H1 (cell line): ENCODE data around the gene FOXP4. TPM values are rescaled to one million over a fixed set of nuclear protein-coding genes. Genes with fewer than 3 reads are reported as not detected.

ENCODE experiments used
- CTCF ChIA-PET: fragments of 300-600 bp; sonication (Branson Sonifier 250); formaldehyde crosslinking; loops from one replicate; lab custom pipeline; 2021; ENCODE audit not compliant: partially characterized antibody; lab: Charles Lee
- POLR2A ChIA-PET: fragments of 300-600 bp; sonication (Branson Sonifier 250); formaldehyde crosslinking; loops from one replicate; lab custom pipeline; 2021; ENCODE audit warnings: inconsistent platforms; ENCODE audit not compliant: partially characterized antibody; lab: Charles Lee
- DNase-seq, 2 experiments: peaks; one replicate each; pipeline versions ENCODE4 v3.0.0 to v3.0.0-alpha.2; 2010 to 2022; ENCODE audit warnings: low spot score in 2 of 2, low read depth in 1 of 2, mixed read lengths in 1 of 2
- FAIRE-seq: peaks from 2 replicates; lab custom pipeline; 2011; peaks lifted over from hg19 to GRCh38; lab: Jason Lieb, UNC
- H2AFZ ChIP-seq: 2 replicates; pipeline ENCODE4 v1.8.1; 2012; ENCODE audit warnings: low read length, inconsistent platforms
- H2AK5ac ChIP-seq: 2 replicates; pipeline ENCODE4 v1.6.1; 2013; ENCODE audit warnings: low read depth, low read length
- H2BK120ac ChIP-seq: replicated peaks from 2 replicates; pipeline ENCODE3; 2013; ENCODE audit warnings: low read depth, low read length, inconsistent platforms
- H2BK12ac ChIP-seq: 2 replicates; pipeline ENCODE4 v1.6.1; 2013; ENCODE audit warnings: low read depth, low read length
- H2BK15ac ChIP-seq: 2 replicates; pipeline ENCODE4 v1.6.1; 2013; ENCODE audit warnings: low read length
- H2BK20ac ChIP-seq: 2 replicates; pipeline ENCODE4 v1.6.1; 2013; ENCODE audit warnings: low read length
- H2BK5ac ChIP-seq: 2 replicates; pipeline ENCODE4 v1.6.1; 2013; ENCODE audit warnings: low read depth, low read length
- H3K14ac ChIP-seq: 2 replicates; pipeline ENCODE4 v1.6.1; 2013; ENCODE audit warnings: inconsistent platforms; ENCODE audit not compliant: insufficient read length
- H3K18ac ChIP-seq: 2 replicates; pipeline ENCODE4 v1.6.1; 2013; ENCODE audit warnings: low read length; ENCODE audit errors: extremely low read depth
- H3K23ac ChIP-seq: 2 replicates; pipeline ENCODE4 v1.6.1; 2013; ENCODE audit warnings: inconsistent platforms; ENCODE audit not compliant: insufficient read length
- H3K23me2 ChIP-seq: 2 replicates; pipeline ENCODE4 v1.6.1; 2013; ENCODE audit warnings: low read depth, low read length
- H3K27ac ChIP-seq: 2 replicates; pipeline ENCODE4 v1.6.1; 2011; ENCODE audit warnings: low read depth, low read length, inconsistent platforms
- H3K27me3 ChIP-seq, 4 experiments: replicated peaks in 1 of 4; 1 replicate in 1 of 4; 2 replicates in 3 of 4; pipeline versions ENCODE4 v1.6.1 to v1.8.1; 2011 to 2013; ENCODE audit warnings: low read length in 3 of 4, mild to moderate bottlenecking in 3 of 4, inconsistent platforms in 2 of 4, mixed read lengths in 2 of 4, moderate library complexity in 1 of 4; ENCODE audit not compliant: control insufficient read depth in 3 of 4, insufficient read depth in 3 of 4; ENCODE audit errors: extremely low read depth in 1 of 4
- H3K36me3 ChIP-seq, 4 experiments: 2 replicates each; pipeline versions ENCODE4 v1.6.1 to v1.8.1; 2011 to 2013; ENCODE audit warnings: mild to moderate bottlenecking in 4 of 4, low read length in 3 of 4, moderate library complexity in 2 of 4, control low read depth in 1 of 4, inconsistent platforms in 1 of 4; ENCODE audit not compliant: insufficient read depth in 4 of 4, control insufficient read depth in 2 of 4
- H3K4ac ChIP-seq: replicated peaks from 2 replicates; pipeline ENCODE3; 2013; ENCODE audit warnings: low read length, low read depth, mixed read lengths, inconsistent platforms; ENCODE audit not compliant: insufficient read length
- H3K4me1 ChIP-seq, 4 experiments: replicated peaks in 1 of 4; 1 replicate in 1 of 4; 2 replicates in 3 of 4; pipeline versions ENCODE4 v1.6.1 to v1.8.1; 2011 to 2013; ENCODE audit warnings: low read length in 3 of 4, inconsistent platforms in 2 of 4, mixed read lengths in 1 of 4; ENCODE audit not compliant: insufficient read depth in 4 of 4, control insufficient read depth in 3 of 4
- H3K4me2 ChIP-seq, 2 experiments: 2 replicates each; pipeline versions ENCODE4 v1.6.1 to v1.8.1; 2011 to 2013; ENCODE audit warnings: low read depth in 2 of 2, low read length in 2 of 2, control low read depth in 1 of 2, inconsistent platforms in 1 of 2, mild to moderate bottlenecking in 1 of 2; ENCODE audit not compliant: insufficient read depth in 1 of 2
- H3K4me3 ChIP-seq, 4 experiments: fragments of 200-600, 300-600 bp in 1 of 4; sonication (generic), shearing (Covaris generic), sonication (Bioruptor Twin) in 1 of 4; 2 replicates each; pipeline versions ENCODE4 v1.5.1 to v1.8.1; 2011 to 2016; ENCODE audit warnings: low read length in 4 of 4, low read depth in 3 of 4, control low read depth in 2 of 4, inconsistent platforms in 2 of 4, mild to moderate bottlenecking in 2 of 4, mixed read lengths in 1 of 4, moderate library complexity in 1 of 4; ENCODE audit not compliant: insufficient read depth in 2 of 4; ENCODE audit errors: extremely low read depth in 1 of 4
- H3K56ac ChIP-seq: replicated peaks from 2 replicates; pipeline ENCODE3; 2013; ENCODE audit warnings: low read depth, mild to moderate bottlenecking, mixed read lengths, low read length, inconsistent platforms; ENCODE audit not compliant: insufficient read length
- H3K79me1 ChIP-seq: 2 replicates; pipeline ENCODE4 v1.6.1; 2013; ENCODE audit warnings: low read depth, low read length, control low read depth
- H3K79me2 ChIP-seq, 2 experiments: 2 replicates each; pipeline versions ENCODE4 v1.6.1 to v1.8.1; 2012 to 2013; ENCODE audit warnings: low read length in 2 of 2, mild to moderate bottlenecking in 2 of 2, inconsistent platforms in 1 of 2; ENCODE audit not compliant: insufficient read depth in 2 of 2, control insufficient read depth in 1 of 2
- H3K9ac ChIP-seq, 4 experiments: replicated peaks in 1 of 4; 1 replicate in 1 of 4; 2 replicates in 3 of 4; pipeline versions ENCODE4 v1.6.1 to v1.8.1; 2011 to 2013; ENCODE audit warnings: low read depth in 3 of 4, low read length in 3 of 4, control low read depth in 2 of 4, mild to moderate bottlenecking in 2 of 4, moderate library complexity in 2 of 4, inconsistent platforms in 1 of 4; ENCODE audit errors: extremely low read depth in 1 of 4
- H3K9me3 ChIP-seq, 2 experiments: 2 replicates each; pipeline versions ENCODE4 v1.6.1 to v1.8.1; 2012 to 2013; ENCODE audit warnings: mild to moderate bottlenecking in 2 of 2, moderate library complexity in 2 of 2, control low read depth in 1 of 2, inconsistent platforms in 1 of 2, low read depth in 1 of 2, low read length in 1 of 2, mixed read lengths in 1 of 2; ENCODE audit not compliant: insufficient read depth in 2 of 2
- H4K20me1 ChIP-seq, 2 experiments: replicated peaks in 1 of 2; 2 replicates each; pipeline versions ENCODE3 to v1.8.1; 2011 to 2013; ENCODE audit warnings: inconsistent platforms in 2 of 2, low read length in 2 of 2, mild to moderate bottlenecking in 1 of 2; ENCODE audit not compliant: insufficient read depth in 2 of 2, control insufficient read depth in 1 of 2
- H4K5ac ChIP-seq: 2 replicates; pipeline ENCODE4 v1.6.1; 2013; ENCODE audit warnings: low read length, low read depth, mixed read lengths, inconsistent platforms; ENCODE audit not compliant: insufficient read length
- H4K8ac ChIP-seq: 2 replicates; pipeline ENCODE4 v1.8.0; 2013; ENCODE audit warnings: mild to moderate bottlenecking, moderate library complexity, low read length, inconsistent platforms; ENCODE audit not compliant: insufficient read depth; ENCODE audit errors: extremely low read depth
- H4K91ac ChIP-seq: replicated peaks from 2 replicates; pipeline ENCODE3; 2013; ENCODE audit warnings: low read length, mixed read lengths, inconsistent platforms; ENCODE audit not compliant: insufficient read length
- BACH1 ChIP-seq: IDR thresholded peaks from 2 replicates; pipeline ENCODE4 v1.6.1; 2012; ENCODE audit warnings: low read length, improper control_type of control experiment
- RBBP5 ChIP-seq: IDR thresholded peaks from 2 replicates; pipeline ENCODE4 v1.7.1; 2012; ENCODE audit warnings: low read depth, mild to moderate bottlenecking, inconsistent platforms, low read length, moderate library complexity, borderline replicate concordance
- WGBS, 2 experiments: shearing (Covaris generic) in 1 of 2; methylation state at CpG; one replicate each; pipeline versions ENCODE4 v1.1.6 to v1.1.7; 2013 to 2015; ENCODE audit warnings: low lambda C conversion rate in 2 of 2, mixed read lengths in 2 of 2, inconsistent platforms in 1 of 2, low coverage in 1 of 2, missing lambda C conversion rate in 1 of 2; ENCODE audit not compliant: insufficient replicate concordance in 2 of 2, insufficient coverage in 1 of 2, insufficient read length in 1 of 2; ENCODE audit errors: extremely low coverage in 1 of 2, missing lambda C conversion rate in 1 of 2; 5-methylcytosine and 5-hydroxymethylcytosine counted together
- polyA plus RNA-seq, 7 experiments: library from polyadenylated mRNA; depleted of rRNA in 3 of 7; stranded (reverse) in 5 of 7; unstranded in 2 of 7; fragments of >200 nt in 5 of 7; fragments of 200-250 nt in 2 of 7; gene quantifications; 1 replicate in 5 of 7; 2 replicates in 1 of 7; 4 replicates in 1 of 7; pipeline versions ENCODE4 v1.2.1 to v1.2.3, GENCODE V29; 2011 to 2013; ENCODE audit warnings: missing spikeins in 2 of 7, mixed read lengths in 2 of 7
- total RNA-seq: library from RNA; stranded (reverse); fragmentation: NEBNext Ultra II Directional; extraction: Animal tissue kit (Norgen Biotek cat#: 25700); gene quantifications from 2 replicates; pipeline ENCODE4 v1.2.1, GENCODE V29; 2021
- TF ChIP-seq, protein P1 (sequence below): IDR thresholded peaks from 2 replicates; pipeline ENCODE4 v1.6.1; 2011; ENCODE audit warnings: low read length, improper control_type of control experiment

The FOXP4 gene
- total and polyA plus RNA-seq, 2 of the 8 experiments (the other 6 are each of a cell fraction or from before 2014, with no cell fraction given), result 4.8 to 13.3 TPM

DNA sequence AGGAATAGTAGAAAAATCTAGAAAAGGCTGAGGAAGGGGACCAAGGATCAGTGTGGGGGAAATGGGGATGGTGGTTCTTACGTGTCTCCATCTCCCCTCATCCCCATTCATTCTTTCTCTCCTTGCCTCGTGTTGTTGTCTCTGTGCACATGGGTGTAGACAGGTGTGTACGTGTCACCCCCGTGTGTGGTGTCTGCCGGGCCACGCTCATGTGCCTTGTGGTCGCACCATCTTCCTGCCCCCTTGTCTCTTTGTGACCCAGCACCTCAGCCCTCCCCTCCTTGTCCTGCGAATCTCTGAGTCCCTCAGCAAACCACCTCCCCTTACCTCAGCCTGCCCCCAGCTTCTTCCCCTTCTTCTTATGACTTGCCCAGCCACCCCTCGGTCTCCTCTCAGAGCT, 39.4 kb downstream of the FOXP4 start:
- no peak overlapping the region for H3K9ac ChIP-seq
- H3K27ac ChIP-seq, result no peak overlapping the region
- POLR2A ChIA-PET, result interaction anchor here (0.8 to 2.3 kb wide), 6 partner anchors 9 to 115 kb away, joined by 3 to 6 read pairs (median 4); no protein-coding TSS in a partner anchor

More for the DNA sequence above, 39.4 kb downstream of the FOXP4 start:
- Histone ChIP-seq H2BK12ac (peak overlapping the region; percentile 85; the same call in 1 of the 2 replicates), H2BK5ac (peak overlapping the region; percentile 48; the same call in 1 of the 2 replicates), H3K23me2 (no peaks in the 10 kb centered on the region), H4K20me1 (peaks cover 0 to 5% of the 10 kb centered on the region in 2 experiments), H3K14ac (no peak overlapping the region), H3K9me3 (no peaks in the 10 kb centered on the region), H3K4ac (no peak overlapping the region), H2AFZ (no peak overlapping the region), H2BK20ac (peak overlapping the region; percentile 86; the same call in 1 of the 2 replicates), H3K27me3 (no peaks in the 10 kb centered on the region), H4K5ac (no peak overlapping the region), H3K36me3 (peaks cover 0 to 4% (median 1%) of the 10 kb centered on the region in 4 experiments; a peak in 3 of 8 replicates), H2BK120ac (no peak overlapping the region), H3K79me1 (no peaks in the 10 kb centered on the region), H2BK15ac (0 out of 2 replicates have a peak overlapping the region, but pooled peaks have one; percentile 2), H3K18ac (no peak overlapping the region), H3K4me2 (no peak overlapping the region), H3K23ac (no peak overlapping the region), H3K79me2 (no peaks in the 10 kb centered on the region), H2AK5ac (peak overlapping the region; percentile 87), H3K4me1 (peaks cover 0 to 41% (median 20%) of the 10 kb centered on the region in 4 experiments; a peak in 6 of 7 replicates), H4K8ac (no peak overlapping the region), H3K4me3 (no peak overlapping the region), H4K91ac (peak overlapping the region; percentile 76), H3K56ac (no peak overlapping the region)
- TF ChIP-seq RBBP5 (no peak), BACH1 (no peak)
- TF ChIP-seq, protein P1, sequence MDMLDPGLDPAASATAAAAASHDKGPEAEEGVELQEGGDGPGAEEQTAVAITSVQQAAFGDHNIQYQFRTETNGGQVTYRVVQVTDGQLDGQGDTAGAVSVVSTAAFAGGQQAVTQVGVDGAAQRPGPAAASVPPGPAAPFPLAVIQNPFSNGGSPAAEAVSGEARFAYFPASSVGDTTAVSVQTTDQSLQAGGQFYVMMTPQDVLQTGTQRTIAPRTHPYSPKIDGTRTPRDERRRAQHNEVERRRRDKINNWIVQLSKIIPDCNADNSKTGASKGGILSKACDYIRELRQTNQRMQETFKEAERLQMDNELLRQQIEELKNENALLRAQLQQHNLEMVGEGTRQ, result no peak
- FAIRE-seq (no peak), DNase-seq (no peak)
- WGBS, 2 experiments, result 92% methylated on average over 9 of the region's 9 CpGs; no CpG with 5 or more reads in 1 of the 2 experiments
- CTCF ChIA-PET, result interaction anchor here (1.1 to 27.7 kb wide), 12 partner anchors 8 to 217 kb away, joined by 3 to 361 read pairs (median 8); no protein-coding TSS in a partner anchor
